Trophoblast cell (in vitro differentiated cells and primary cell): ENCODE results near the gene FAM20C.

Source experiments
- DNase-seq, 2 donors: peaks; one replicate each; pipeline ENCODE4 v3.0.0-alpha.2; 2016
- H2AFZ ChIP-seq: 2 replicates; pipeline ENCODE4 v1.6.1; 2013; ENCODE audit warnings: low read length, moderate library complexity, mild to moderate bottlenecking; ENCODE audit not compliant: insufficient read depth, poor library complexity
- H2AK5ac ChIP-seq: 2 replicates; pipeline ENCODE4 v1.6.1; 2013; ENCODE audit warnings: mild to moderate bottlenecking, low read length
- H2BK120ac ChIP-seq: 2 replicates; pipeline ENCODE4 v1.6.1; 2013; ENCODE audit warnings: low read length, mild to moderate bottlenecking, moderate library complexity; ENCODE audit not compliant: insufficient read depth, poor library complexity
- H2BK12ac ChIP-seq: 2 replicates; pipeline ENCODE4 v1.6.1; 2013; ENCODE audit warnings: mild to moderate bottlenecking, low read length, moderate library complexity
- H2BK5ac ChIP-seq: 2 replicates; pipeline ENCODE4 v1.6.1; 2013; ENCODE audit warnings: low read length, low read depth, moderate library complexity, mild to moderate bottlenecking; ENCODE audit not compliant: poor library complexity
- H3K14ac ChIP-seq: 2 replicates; pipeline ENCODE4 v1.6.1; 2013; ENCODE audit warnings: mild to moderate bottlenecking, low read length
- H3K18ac ChIP-seq: 2 replicates; pipeline ENCODE4 v1.6.1; 2013; ENCODE audit warnings: mild to moderate bottlenecking, low read length
- H3K23ac ChIP-seq: 2 replicates; pipeline ENCODE4 v1.6.1; 2013; ENCODE audit warnings: low read length
- H3K27ac ChIP-seq: 2 replicates; pipeline ENCODE4 v1.5.1; 2013; ENCODE audit warnings: low read depth, mild to moderate bottlenecking, inconsistent platforms, low read length, moderate library complexity
- H3K27me3 ChIP-seq: 2 replicates; pipeline ENCODE4 v1.6.1; 2013; ENCODE audit warnings: inconsistent platforms, mild to moderate bottlenecking, low read length, moderate library complexity; ENCODE audit not compliant: insufficient read depth
- H3K36me3 ChIP-seq, 2 experiments: 1 replicate in 1 of 2; 2 replicates in 1 of 2; pipeline ENCODE4 v1.6.1; 2013; ENCODE audit warnings: low read length in 2 of 2, mild to moderate bottlenecking in 2 of 2, moderate library complexity in 1 of 2; ENCODE audit not compliant: insufficient read depth in 2 of 2, control insufficient read depth in 1 of 2
- H3K4ac ChIP-seq: 2 replicates; pipeline ENCODE4 v1.6.1; 2013; ENCODE audit warnings: low read depth, mild to moderate bottlenecking, low read length, moderate library complexity
- H3K4me1 ChIP-seq, 2 experiments: 1 replicate in 1 of 2; 2 replicates in 1 of 2; pipeline ENCODE4 v1.6.1; 2013; ENCODE audit warnings: low read length in 2 of 2, mild to moderate bottlenecking in 2 of 2, moderate library complexity in 1 of 2; ENCODE audit not compliant: insufficient read depth in 2 of 2, control insufficient read depth in 1 of 2
- H3K4me2 ChIP-seq: 2 replicates; pipeline ENCODE4 v1.6.1; 2013; ENCODE audit warnings: inconsistent platforms, mild to moderate bottlenecking, low read length, moderate library complexity
- H3K4me3 ChIP-seq: 2 replicates; pipeline ENCODE4 v1.5.1; 2013; ENCODE audit warnings: mild to moderate bottlenecking, low read depth, low read length, inconsistent platforms
- H3K79me1 ChIP-seq: one replicate; pipeline ENCODE4 v1.6.1; 2013; ENCODE audit warnings: low read length
- H3K79me2 ChIP-seq: 2 replicates; pipeline ENCODE4 v1.6.1; 2013; ENCODE audit warnings: low read length, mild to moderate bottlenecking; ENCODE audit not compliant: control insufficient read depth, insufficient read depth, poor library complexity
- H3K9ac ChIP-seq: 2 replicates; pipeline ENCODE4 v1.6.1; 2013; ENCODE audit warnings: mild to moderate bottlenecking, low read length
- H3K9me3 ChIP-seq: 2 replicates; pipeline ENCODE4 v1.6.1; 2013; ENCODE audit warnings: low read depth, mild to moderate bottlenecking, control low read depth, inconsistent platforms, low read length; ENCODE audit not compliant: insufficient read depth
- H4K12ac ChIP-seq: 2 replicates; pipeline ENCODE4 v1.6.1; 2013; ENCODE audit warnings: low read depth, mild to moderate bottlenecking, low read length, moderate library complexity
- H4K8ac ChIP-seq: 2 replicates; pipeline ENCODE4 v1.6.1; 2013; ENCODE audit warnings: low read depth, mild to moderate bottlenecking, low read length, moderate library complexity
- H4K91ac ChIP-seq: one replicate; pipeline ENCODE4 v1.6.1; 2013; ENCODE audit warnings: low read depth, mild to moderate bottlenecking, low read length, moderate library complexity
- WGBS: extraction: QIAGEN DNeasy Blood & Tissue Kit; methylation state at CpG from one replicate; pipeline ENCODE4 v1.1.7; 2013; ENCODE audit warnings: missing lambda C conversion rate; ENCODE audit not compliant: insufficient read length, insufficient coverage; ENCODE audit errors: extremely low coverage; 5-methylcytosine and 5-hydroxymethylcytosine counted together

Gene FAM20C

GRCh38 chr7:250523-250922, 58.2 kb downstream of the FAM20C start:
- H2AFZ ChIP-seq: no peak overlapping the region
- no peak overlapping the region for H4K91ac ChIP-seq
- WGBS: no CpG with 5 or more reads among the region's 15 CpGs
- H3K79me1 ChIP-seq: no peaks in the 10 kb centered on the region
- peaks cover 1% of the 10 kb centered on the region for H3K79me2 ChIP-seq
- no peak overlapping the region for H2BK12ac ChIP-seq
- no peaks in the 10 kb centered on the region for H3K27me3 ChIP-seq
- no peak overlapping the region for H2BK5ac ChIP-seq
- H3K4ac ChIP-seq: no peak overlapping the region
- no peak overlapping the region for H3K14ac ChIP-seq
- no peak for DNase-seq
- H4K12ac ChIP-seq: no peak overlapping the region
- no peak overlapping the region for H3K9ac ChIP-seq
- H3K27ac ChIP-seq: no peak overlapping the region
- H3K4me2 ChIP-seq: no peak overlapping the region
- H4K8ac ChIP-seq: no peak overlapping the region
- H3K4me1 ChIP-seq: no peaks in the 10 kb centered on the region
- H3K23ac ChIP-seq: no peak overlapping the region
- no peaks in the 10 kb centered on the region for H3K36me3 ChIP-seq
- H2BK120ac ChIP-seq: no peak overlapping the region
- no peak overlapping the region for H3K18ac ChIP-seq
- peaks cover 9% of the 10 kb centered on the region for H3K9me3 ChIP-seq
- H3K4me3 ChIP-seq: no peak overlapping the region
- no peak overlapping the region for H2AK5ac ChIP-seq

- Histone ChIP-seq H3K4me2 (no peak overlapping the region), H3K9me3 (peaks cover 13% of the 10 kb centered on the region), H3K36me3 (no peaks in the 10 kb centered on the region), H3K79me2 (peaks cover 1% of the 10 kb centered on the region), H2AFZ (no peak overlapping the region), H3K27ac (no peak overlapping the region), H4K91ac (no peak overlapping the region), H3K27me3 (no peaks in the 10 kb centered on the region), H3K9ac (no peak overlapping the region), H3K18ac (no peak overlapping the region), H2BK120ac (no peak overlapping the region), H2AK5ac (no peak overlapping the region), H3K4ac (no peak overlapping the region), H4K12ac (no peak overlapping the region), H4K8ac (no peak overlapping the region), H3K79me1 (no peaks in the 10 kb centered on the region), H3K4me3 (no peak overlapping the region), H2BK12ac (no peak overlapping the region), H2BK5ac (no peak overlapping the region), H3K4me1 (no peaks in the 10 kb centered on the region), H3K23ac (no peak overlapping the region), H3K14ac (no peak overlapping the region)
- no peak for DNase-seq
- WGBS: no CpG with 5 or more reads among the region's 20 CpGs
These were observed 58.6 kb downstream of the FAM20C start for GRCh38 chr7:251005-251404.

- Histone ChIP-seq H3K36me3 (no peaks in the 10 kb centered on the region), H2AFZ (no peak overlapping the region), H3K9me3 (peaks cover 19% of the 10 kb centered on the region), H2BK120ac (no peak overlapping the region), H3K4ac (no peak overlapping the region), H2AK5ac (no peak overlapping the region), H3K14ac (no peak overlapping the region), H3K4me3 (no peak overlapping the region), H2BK12ac (no peak overlapping the region), H4K12ac (no peak overlapping the region), H3K18ac (no peak overlapping the region), H4K8ac (no peak overlapping the region), H3K9ac (no peak overlapping the region), H3K4me1 (no peaks in the 10 kb centered on the region), H3K23ac (no peak overlapping the region), H3K79me1 (no peaks in the 10 kb centered on the region), H2BK5ac (no peak overlapping the region), H4K91ac (no peak overlapping the region), H3K27me3 (no peaks in the 10 kb centered on the region), H3K4me2 (no peak overlapping the region), H3K79me2 (peaks cover 1% of the 10 kb centered on the region), H3K27ac (no peak overlapping the region)
- no peak for DNase-seq
- WGBS: no CpG with 5 or more reads among the region's 21 CpGs
These were observed 59.2 kb downstream of the FAM20C start for GRCh38 chr7:251446-252175.

GRCh38 chr7:252216-252965, 60.0 kb downstream of the FAM20C start:
- Histone ChIP-seq H3K27me3 (no peaks in the 10 kb centered on the region), H3K4ac (no peak overlapping the region), H3K23ac (no peak overlapping the region), H3K18ac (no peak overlapping the region), H2AFZ (no peak overlapping the region), H2BK5ac (no peak overlapping the region), H4K12ac (no peak overlapping the region), H3K4me1 (no peaks in the 10 kb centered on the region), H2BK120ac (no peak overlapping the region), H2AK5ac (no peak overlapping the region), H3K4me2 (no peak overlapping the region), H3K14ac (no peak overlapping the region), H3K79me1 (no peaks in the 10 kb centered on the region), H4K8ac (no peak overlapping the region), H3K4me3 (no peak overlapping the region), H3K27ac (no peak overlapping the region), H4K91ac (no peak overlapping the region), H2BK12ac (no peak overlapping the region), H3K9me3 (peaks cover 26% of the 10 kb centered on the region), H3K79me2 (no peaks in the 10 kb centered on the region), H3K9ac (no peak overlapping the region), H3K36me3 (no peaks in the 10 kb centered on the region)
- no CpG with 5 or more reads among the region's 29 CpGs for WGBS
- DNase-seq: no peak
